ENCODE measurements around the gene RNASEL.

- TF ChIP-seq RFX5 (IDR thresholded peaks at IDR 0.05) (no peak), NPAS2 (CRISPR knock-in tag; IDR thresholded peaks at IDR 0.05; ENCODE audit: borderline replicate concordance) (no peak), CTCF (IDR thresholded peaks at IDR 0.05) (no peak), RARB (CRISPR knock-in tag; IDR thresholded peaks at IDR 0.05) (no peak), EP300 (IDR thresholded peaks at IDR 0.05) (no peak), POLR2A (IDR thresholded peaks at IDR 0.05; ENCODE audit: low read length) (no peak)
These were observed 33.6 kb downstream of the RNASEL start for GRCh38 chr1:182555493-182555892.
